NCI-H2029 (cell line): Measurements from ENCODE around the gene APBB1.
"Not testable (repeated sequence)": the region's sequence is repeated elsewhere in the genome, so short reads cannot be mapped to it uniquely, and the experiment has no call there.

Source experiments
- DNase-seq: peaks from one replicate; lab custom pipeline; 2025; lab: John Stamatoyannopoulos, UW

APBB1 gene

DNA sequence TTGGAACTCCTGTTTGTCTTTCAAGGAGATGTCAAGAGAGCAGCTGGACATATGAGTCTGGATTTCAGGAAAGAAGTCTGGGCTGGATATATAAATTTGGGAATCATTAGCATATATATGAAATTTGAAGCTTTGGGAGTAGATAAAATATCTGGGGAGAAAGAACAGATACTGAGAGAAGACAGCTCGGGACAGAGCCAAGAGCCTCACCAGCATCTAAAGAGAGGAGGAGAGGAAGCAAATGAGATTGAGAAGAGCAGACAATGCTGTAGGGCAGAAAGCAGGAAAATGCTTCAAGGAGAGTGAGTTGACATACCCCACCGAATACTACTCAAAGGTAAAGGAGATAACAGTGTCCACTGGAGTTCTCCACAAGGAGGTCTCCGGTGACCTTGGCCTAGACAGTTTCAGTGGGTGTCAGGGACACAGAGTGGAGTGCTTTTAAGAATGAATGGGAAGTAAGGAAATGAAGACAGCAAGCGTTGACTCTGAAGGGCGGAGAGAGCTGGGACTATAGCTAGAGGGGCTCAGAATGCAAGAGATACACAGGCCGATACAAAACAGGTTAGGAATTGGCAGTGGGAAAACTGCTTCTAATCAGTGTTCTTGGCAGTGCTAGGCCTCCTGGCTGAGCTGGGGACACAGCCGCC is 862 bp downstream of the APBB1 start:
- no peak for DNase-seq

GRCh38 chr11:6415797-6416196 is 3.1 kb downstream of the APBB1 start:
- DNase-seq = no peak

- no peak for DNase-seq
Observed at GRCh38 chr11:6414874-6415328, 4.0 kb downstream of the APBB1 start.

DNA sequence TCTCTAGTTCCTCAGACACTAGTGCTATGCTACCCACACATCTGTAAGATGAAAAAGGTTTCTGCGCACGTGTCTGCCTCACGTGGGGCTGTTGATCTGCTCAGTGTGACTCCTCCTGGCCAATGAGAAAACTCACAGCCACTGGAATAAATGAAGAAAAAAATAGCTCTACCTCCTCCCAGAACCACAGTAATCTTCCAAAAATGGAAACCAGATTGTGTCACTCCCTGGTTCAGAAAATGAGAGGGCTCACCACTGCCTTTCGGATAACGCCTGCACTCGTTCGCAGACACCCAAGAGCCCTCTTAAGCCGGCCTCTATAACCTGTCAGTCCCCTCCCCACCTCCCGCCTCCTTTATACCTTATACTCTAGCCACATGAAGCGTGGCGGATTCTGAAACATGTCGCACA is 5.1 kb downstream of the APBB1 start:
- DNase-seq = no peak

DNA sequence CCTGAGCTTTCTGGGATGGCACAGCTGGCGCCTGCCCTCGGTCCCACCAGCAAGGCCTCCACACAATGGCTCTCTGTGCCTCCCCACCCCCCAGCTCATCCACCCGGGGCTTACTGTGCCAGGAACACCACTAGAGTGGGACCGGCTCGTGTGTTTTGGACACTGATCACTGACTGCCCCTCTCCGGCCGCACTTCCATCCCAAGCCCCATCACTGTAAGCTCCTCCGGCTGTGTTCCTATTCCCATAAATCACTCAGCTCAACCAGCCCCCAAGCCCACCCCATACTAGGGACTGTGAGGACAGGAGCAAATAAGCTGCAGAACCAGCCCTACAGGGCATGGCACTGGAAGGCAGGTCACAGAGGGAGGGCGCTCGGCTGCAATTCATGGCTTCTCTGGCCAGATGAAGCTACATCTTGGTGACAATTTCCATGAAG is 7.3 kb downstream of the APBB1 start:
- DNase-seq = no peak

GRCh38 chr11:6410695-6411430 is 8.0 kb downstream of the APBB1 start:
- DNase-seq = no peak

DNA sequence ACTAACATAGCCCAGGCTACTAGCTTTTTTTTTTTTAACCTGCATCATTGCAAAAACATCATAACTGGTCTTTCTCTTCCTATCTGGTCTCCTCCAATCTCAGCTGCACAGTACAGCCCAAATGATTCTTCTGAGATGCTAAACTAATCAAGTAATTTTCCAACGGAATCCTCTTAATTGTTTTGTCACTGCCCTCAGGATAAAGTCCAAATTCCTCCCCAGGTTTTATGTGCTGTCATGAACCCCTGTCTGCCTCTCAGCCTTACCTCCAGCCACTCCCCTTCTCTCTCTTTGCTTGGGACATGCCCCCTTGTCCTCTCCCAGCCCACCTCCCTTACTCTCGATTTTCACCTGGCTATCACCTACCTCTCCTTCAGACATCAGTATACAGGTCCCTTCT is 12.5 kb downstream of the APBB1 start:
- DNase-seq = no peak

- DNase-seq = no peak
Observed at GRCh38 chr11:6405846-6406245, 13.0 kb downstream of the APBB1 start.

DNA sequence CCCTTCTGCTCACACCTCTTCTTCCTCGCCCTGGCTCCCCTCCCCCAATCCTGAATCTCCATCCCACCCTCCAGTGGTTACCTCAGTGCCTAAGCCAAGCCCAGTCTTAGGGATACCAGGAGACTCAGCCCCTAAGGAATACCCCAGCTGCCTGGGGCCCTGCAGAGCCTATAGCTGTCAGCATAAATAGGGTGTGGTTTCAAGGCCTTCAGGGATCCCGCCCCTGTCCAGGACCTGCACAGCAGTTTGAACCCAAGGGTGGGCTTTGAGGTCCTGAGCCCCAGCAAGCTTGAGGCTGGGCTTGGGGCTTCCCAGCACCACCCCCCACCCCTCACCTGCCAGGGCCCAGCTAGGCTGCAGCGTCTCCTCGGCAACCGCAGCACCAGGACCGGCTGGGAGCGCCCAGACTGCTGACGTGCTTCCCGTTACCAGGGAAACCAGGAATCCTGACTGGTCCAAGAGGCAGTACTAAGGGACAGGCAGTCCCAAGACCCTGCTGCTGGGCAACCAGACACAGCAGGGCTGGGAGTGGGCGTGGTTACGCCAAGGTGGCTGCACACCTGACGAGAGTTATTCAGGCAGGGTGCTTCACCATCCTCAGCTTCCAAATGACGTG is 13.7 kb downstream of the APBB1 start:
- no peak for DNase-seq

DNA sequence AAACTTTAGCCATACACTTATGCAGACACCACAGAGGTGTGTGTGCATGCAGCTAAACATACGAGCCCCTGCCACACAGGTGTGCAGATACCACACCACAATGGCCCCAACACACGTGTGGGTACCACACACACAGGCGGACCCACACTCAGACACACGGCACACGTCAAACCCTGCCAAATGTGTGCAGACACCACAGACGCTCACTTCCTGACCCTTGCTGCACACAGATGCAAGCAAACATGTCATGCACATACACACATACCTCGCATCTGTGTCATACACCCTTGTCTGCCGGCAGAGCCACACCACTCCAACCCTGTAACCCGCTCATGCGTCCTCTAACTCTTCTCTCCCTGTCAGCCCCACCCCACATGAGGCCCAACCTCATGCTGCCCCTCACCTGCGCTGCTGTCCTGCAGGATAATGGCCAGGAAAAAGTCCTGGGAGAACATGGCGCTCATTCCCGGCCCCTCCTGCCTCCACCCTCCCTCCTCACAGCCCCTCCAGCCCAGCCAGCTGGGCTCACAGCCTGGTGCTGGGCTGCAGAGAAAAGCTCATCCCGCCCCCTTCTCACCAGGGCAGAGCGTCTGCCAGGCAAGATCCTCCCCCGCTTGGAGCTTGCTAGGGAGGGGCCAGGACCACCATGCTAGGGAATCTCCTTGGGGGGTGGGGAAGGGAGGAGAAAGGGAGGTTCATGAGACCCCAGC is 14.4 kb downstream of the APBB1 start:
- DNase-seq = no peak

GRCh38 chr11:6403539-6403938 is 15.4 kb downstream of the APBB1 start:
- DNase-seq = no peak

DNA sequence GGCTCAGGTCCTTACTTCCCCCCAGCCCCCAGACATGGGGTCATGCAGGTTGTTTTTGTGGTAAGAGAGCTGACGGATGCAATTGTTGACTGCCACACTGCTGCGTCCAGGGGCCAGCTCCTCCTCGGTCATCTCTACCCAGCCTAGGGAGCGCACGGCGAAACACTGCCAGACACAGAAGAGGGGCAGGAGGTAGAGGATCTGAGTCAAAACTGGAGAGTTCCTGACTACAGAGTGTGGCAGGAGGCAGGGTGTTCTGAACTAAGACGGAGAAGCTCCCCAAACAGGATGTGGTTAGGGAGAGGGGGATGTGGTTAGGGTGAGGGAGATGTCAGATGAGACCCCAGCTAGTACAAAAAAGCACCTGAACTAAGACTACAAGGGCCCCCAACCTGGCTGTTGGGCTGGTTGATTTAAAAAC is 16.3 kb downstream of the APBB1 start:
- no peak for DNase-seq

DNA sequence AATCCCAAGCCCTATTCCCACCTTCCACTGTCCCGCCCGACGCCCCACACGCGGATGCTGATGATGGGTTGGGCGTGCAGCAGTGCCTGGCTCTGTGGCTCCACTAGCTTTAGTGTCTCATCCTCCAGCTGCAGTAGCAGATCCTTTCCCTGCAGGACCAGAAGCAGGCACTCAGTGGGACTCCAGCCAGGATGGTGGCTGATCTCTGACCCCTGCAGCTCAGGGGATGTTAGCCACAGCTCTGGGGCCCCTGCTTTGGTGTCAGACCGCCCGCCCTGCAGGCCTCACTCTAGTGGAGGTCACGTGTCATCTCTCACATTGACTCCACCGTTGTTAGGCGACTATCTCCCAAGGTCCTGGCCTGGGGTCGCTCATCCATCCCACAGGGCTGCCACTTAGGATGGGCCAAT is 16.8 kb downstream of the APBB1 start:
- no peak for DNase-seq

DNA sequence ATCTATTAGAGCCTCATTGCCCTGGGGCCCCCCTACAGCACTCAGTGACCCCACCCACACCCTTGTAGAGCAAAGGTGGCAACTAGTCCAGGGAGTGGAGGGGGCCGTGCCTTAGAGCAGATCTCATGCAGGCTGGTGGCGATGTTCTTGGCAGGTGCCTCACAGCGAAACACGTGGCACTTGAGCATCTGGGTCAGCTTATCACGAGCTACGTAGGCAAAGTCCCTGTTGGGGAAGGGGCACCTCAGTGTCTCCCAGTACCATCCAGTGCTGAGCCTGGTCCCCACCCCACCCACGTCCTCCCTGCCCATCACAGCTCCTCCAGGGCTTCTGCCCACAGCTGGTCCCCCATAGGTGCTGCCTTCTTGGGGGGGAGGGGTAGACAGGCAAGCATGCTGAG is 17.4 kb downstream of the APBB1 start:
- no peak for DNase-seq

- no peak for DNase-seq
Observed at GRCh38 chr11:6400431-6401345, 18.2 kb downstream of the APBB1 start.

DNA sequence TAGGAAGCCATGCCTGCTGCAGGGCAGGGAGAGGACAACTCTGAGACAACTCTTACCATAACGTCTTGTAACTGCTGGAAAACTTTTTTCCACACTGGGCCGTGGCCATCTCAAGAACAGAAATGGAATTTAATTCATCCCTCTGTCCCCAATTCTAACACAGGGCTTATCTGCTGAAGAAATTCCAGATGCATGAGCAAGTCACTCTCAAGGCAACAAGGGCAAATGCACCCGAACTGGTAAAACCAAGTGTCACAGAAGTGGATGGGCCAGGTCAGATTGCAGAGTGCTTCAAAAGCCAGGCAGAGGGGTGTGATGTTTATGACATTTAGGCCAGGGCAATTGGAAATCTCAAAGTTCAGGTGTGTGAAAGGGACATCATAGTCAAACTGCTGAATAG is 21.3 kb downstream of the APBB1 start:
- no peak for DNase-seq

- DNase-seq = no peak
Observed at GRCh38 chr11:6397156-6397555, 21.7 kb downstream of the APBB1 start.

DNA sequence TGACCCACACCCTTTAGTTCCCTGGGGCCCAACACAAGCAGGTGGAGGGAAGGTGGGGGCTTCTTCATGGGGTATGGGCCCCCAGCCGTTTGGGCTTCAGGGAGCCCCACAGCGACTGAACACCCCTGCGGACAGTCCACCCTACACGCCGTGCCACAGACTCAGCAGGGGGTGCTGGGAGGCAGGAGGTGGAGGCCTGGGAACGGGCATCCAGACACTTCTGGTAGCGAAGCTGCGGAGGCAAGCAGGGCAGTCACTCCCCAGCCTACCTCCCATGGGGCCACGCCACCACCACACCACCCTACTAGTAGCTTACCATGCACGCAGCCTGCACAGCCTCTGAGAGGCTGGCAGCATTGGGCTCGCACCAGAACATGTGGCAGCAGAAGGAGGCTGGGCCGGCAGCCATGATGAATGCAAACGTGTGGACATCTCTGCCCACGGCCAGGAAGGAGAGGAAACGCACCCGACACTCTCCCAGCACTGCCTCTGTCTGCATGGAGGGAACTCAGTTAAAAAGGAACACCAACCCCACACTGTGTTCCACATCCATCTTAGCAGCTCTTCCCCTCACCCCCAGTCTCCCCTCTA is 23.3 kb downstream of the APBB1 start:
- no peak for DNase-seq

DNA sequence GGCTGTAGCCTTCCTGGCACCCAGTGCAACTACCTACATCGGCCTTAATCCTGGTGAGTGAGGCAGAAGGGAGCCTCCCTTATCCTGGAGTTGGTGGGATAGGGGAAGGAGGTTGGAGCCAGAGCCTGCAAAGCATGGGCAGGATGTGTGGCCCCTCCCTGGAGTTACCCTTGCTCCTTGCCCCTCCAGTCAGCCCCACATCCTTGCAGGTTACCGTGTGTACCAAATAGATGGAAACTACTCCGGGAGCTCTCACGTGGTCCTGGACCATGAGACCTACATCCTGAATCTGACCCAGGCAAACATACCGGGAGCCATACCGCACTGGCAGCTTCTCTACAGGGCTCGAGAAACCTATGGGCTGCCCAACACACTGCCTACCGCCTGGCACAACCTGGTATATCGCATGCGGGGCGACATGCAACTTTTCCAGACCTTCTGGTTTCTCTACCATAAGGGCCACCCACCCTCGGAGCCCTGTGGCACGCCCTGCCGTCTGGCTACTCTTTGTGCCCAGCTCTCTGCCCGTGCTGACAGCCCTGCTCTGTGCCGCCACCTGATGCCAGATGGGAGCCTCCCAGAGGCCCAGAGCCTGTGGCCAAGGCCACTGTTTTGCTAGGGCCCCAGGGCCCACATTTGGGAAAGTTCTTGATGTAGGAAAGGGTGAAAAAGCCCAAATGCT is 24.8 kb downstream of the APBB1 start:
- DNase-seq = no peak

DNA sequence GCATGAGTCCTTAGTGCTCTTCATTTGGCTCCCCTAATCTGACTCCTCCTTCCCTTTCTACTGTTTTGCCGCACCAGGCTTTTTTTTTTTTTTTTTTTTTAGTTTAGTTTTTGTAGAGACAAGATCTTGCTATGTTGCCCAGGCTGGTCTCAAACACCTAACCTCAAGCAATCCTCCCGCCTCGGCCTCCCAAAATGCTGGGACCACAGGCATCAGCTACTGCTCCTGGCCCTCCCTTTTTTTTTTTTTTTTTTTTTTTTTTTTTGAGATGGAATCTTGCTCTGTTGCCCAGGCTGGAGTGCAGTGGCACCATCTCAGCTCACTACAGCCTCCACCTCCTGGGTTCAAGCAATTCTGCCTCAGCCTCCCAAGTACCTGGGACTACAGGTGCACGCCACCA is 26.6 kb downstream of the APBB1 start:
- not testable (repeated sequence) for DNase-seq
